B cell (primary cell): ENCODE results near the gene MAPK10. TPM values are rescaled to one million over a fixed set of nuclear protein-coding genes. Genes with fewer than 3 reads are reported as not detected.

ENCODE experiments used
- ATAC-seq: fragments of 200-7000 bp; cut with Tn5 transposase; one replicate; pipeline ENCODE4 v1.10.0; 2021; ENCODE audit warnings: low read depth, mild to moderate bottlenecking, moderate number of reproducible peaks, moderate library complexity
- CTCF ChIA-PET: fragments of 350-600 bp; sonication (Branson Sonifier 250); formaldehyde crosslinking; loops from one replicate; lab custom pipeline; 2021; ENCODE audit warnings: antibody characterized with exemption, inconsistent platforms; lab: Charles Lee
- POLR2A ChIA-PET: fragments of 350-600 bp; sonication (Branson Sonifier 250); formaldehyde crosslinking; loops from one replicate; lab custom pipeline; 2021; ENCODE audit warnings: antibody characterized with exemption; lab: Charles Lee
- DNase-seq: peaks from one replicate; pipeline ENCODE4 v3.0.0; 2013
- H2AFZ ChIP-seq: 2 replicates; pipeline ENCODE4 v1.6.1; 2012; ENCODE audit warnings: mild to moderate bottlenecking, low read depth, low read length; ENCODE audit not compliant: insufficient read depth, poor library complexity, severe bottlenecking
- H3K27ac ChIP-seq, 2 donors: 1 replicate in 1 of 2; 2 replicates in 1 of 2; pipeline ENCODE4 v1.5.1; 2012 to 2013; ENCODE audit warnings: low read length in 2 of 2, mild to moderate bottlenecking in 2 of 2, moderate library complexity in 1 of 2
- H3K27me3 ChIP-seq, 4 experiments: fragments of 200-600 bp in 1 of 4; sonication (generic) in 1 of 4; replicated peaks in 1 of 4; 1 replicate in 2 of 4; 2 replicates in 2 of 4; pipeline versions ENCODE4 v1.6.1 to v1.7.0; 2013 to 2016; ENCODE audit warnings: low read length in 3 of 4, mild to moderate bottlenecking in 2 of 4, mixed read lengths in 1 of 4, moderate library complexity in 1 of 4; ENCODE audit not compliant: insufficient read depth in 4 of 4, control insufficient read depth in 3 of 4; ENCODE audit errors: control extremely low read depth in 1 of 4
- H3K36me3 ChIP-seq, 2 experiments: replicated peaks in 1 of 2; 1 replicate in 1 of 2; 2 replicates in 1 of 2; pipeline versions ENCODE4 v1.6.1 to v1.7.1; 2013; ENCODE audit warnings: low read length in 1 of 2; ENCODE audit not compliant: insufficient read depth in 2 of 2, control insufficient read depth in 1 of 2; ENCODE audit errors: control extremely low read depth in 1 of 2, extremely low read depth in 1 of 2
- H3K4me1 ChIP-seq, 2 donors: fragments of 200-600 bp in 1 of 2; sonication (generic) in 1 of 2; 1 replicate in 1 of 2; 2 replicates in 1 of 2; pipeline versions ENCODE4 v1.5.1 to v1.6.1; 2013 to 2017; ENCODE audit warnings: low read length in 2 of 2; ENCODE audit not compliant: control insufficient read depth in 2 of 2, insufficient read depth in 2 of 2
- H3K4me2 ChIP-seq: replicated peaks from 2 replicates; pipeline ENCODE3; 2012; ENCODE audit warnings: mild to moderate bottlenecking, low read depth, low read length; ENCODE audit not compliant: poor library complexity, severe bottlenecking
- H3K4me3 ChIP-seq, 5 experiments: fragments of 200-600 bp in 1 of 5; sonication (generic) in 1 of 5; 1 replicate in 3 of 5; 2 replicates in 2 of 5; pipeline versions ENCODE4 v1.5.1 to v1.7.0; 2011 to 2016; ENCODE audit warnings: low read length in 4 of 5, mild to moderate bottlenecking in 4 of 5, low read depth in 2 of 5, control low read depth in 1 of 5, moderate library complexity in 1 of 5; ENCODE audit not compliant: insufficient read depth in 1 of 5; ENCODE audit errors: control extremely low read depth in 1 of 5, extremely low read depth in 1 of 5
- H3K79me2 ChIP-seq: fragments of 200-600 bp; sonication (generic); one replicate; pipeline ENCODE4 v1.6.0; 2016; ENCODE audit warnings: low read length; ENCODE audit not compliant: control insufficient read depth, insufficient read depth
- H3K9ac ChIP-seq: fragments of 200-600 bp; sonication (generic); 2 replicates; pipeline ENCODE4 v1.6.1; 2017; ENCODE audit warnings: mild to moderate bottlenecking, low read length, moderate library complexity
- H3K9me3 ChIP-seq, 3 donors: one replicate each; pipeline versions ENCODE4 v1.6.1 to v1.7.1; 2013; ENCODE audit warnings: low read length in 2 of 3; ENCODE audit not compliant: control insufficient read depth in 2 of 3, insufficient read depth in 1 of 3; ENCODE audit errors: control extremely low read depth in 1 of 3
- H4K20me1 ChIP-seq: 2 replicates; pipeline ENCODE4 v1.6.0; 2012; ENCODE audit warnings: mild to moderate bottlenecking, low read length; ENCODE audit not compliant: insufficient read depth, control insufficient read depth, poor library complexity, severe bottlenecking
- H3K27ac Mint-ChIP-seq: one replicate; pipeline ENCODE4 v1.8.0; 2021; ENCODE audit warnings: mixed read lengths
- H3K27me3 Mint-ChIP-seq: one replicate; pipeline ENCODE4 v1.8.0; 2021; ENCODE audit warnings: mixed read lengths
- H3K4me1 Mint-ChIP-seq: one replicate; pipeline ENCODE4 v1.8.0; 2021; ENCODE audit warnings: mixed read lengths
- H3K4me3 Mint-ChIP-seq: one replicate; pipeline ENCODE4 v1.8.0; 2021; ENCODE audit warnings: mixed read lengths
- H3K9me3 Mint-ChIP-seq: one replicate; pipeline ENCODE4 v1.8.0; 2022; ENCODE audit warnings: mixed read lengths; ENCODE audit not compliant: insufficient read depth
- EZH2 ChIP-seq: IDR thresholded peaks from 2 replicates; pipeline ENCODE4 v1.6.1; 2012; ENCODE audit warnings: borderline replicate concordance, low read depth, mild to moderate bottlenecking, moderate library complexity, low read length; ENCODE audit not compliant: insufficient read depth, poor library complexity, severe bottlenecking
- WGBS: methylation state at CpG from one replicate; pipeline ENCODE4 v1.1.5; 2013; ENCODE audit warnings: missing lambda C conversion rate; ENCODE audit not compliant: insufficient coverage; 5-methylcytosine and 5-hydroxymethylcytosine counted together
- intact Hi-C: fragments of 100-400 bp; cut with micrococcal nuclease; formaldehyde crosslinking; loops from one replicate; pipeline ENCODE4 v1.10.0; 2022
- polyA plus RNA-seq: library from polyadenylated mRNA; depleted of rRNA; stranded (reverse); fragments of >200 nt; gene quantifications from 2 replicates; pipeline ENCODE4 v1.2.3, GENCODE V29; 2012
- total RNA-seq, 2 donors: library from RNA; stranded (reverse); fragments of 120-200 nt in 1 of 2; gene quantifications; 1 replicate in 1 of 2; 2 replicates in 1 of 2; pipeline versions ENCODE4 v1.2.3 to v1.2.4, GENCODE V29; 2013 to 2022
- TF ChIP-seq, protein P1 (sequence below): fragments of 200-600 bp; IDR thresholded peaks from one replicate; pipeline ENCODE4 v1.8.0; 2022; ENCODE audit warnings: antibody characterized with exemption, mild to moderate bottlenecking

The MAPK10 gene
- total and polyA plus RNA-seq, 2 donors (not counting 1 experiment from before 2014, with no cell fraction given) = 0.03 to 3.1 TPM

DNA sequence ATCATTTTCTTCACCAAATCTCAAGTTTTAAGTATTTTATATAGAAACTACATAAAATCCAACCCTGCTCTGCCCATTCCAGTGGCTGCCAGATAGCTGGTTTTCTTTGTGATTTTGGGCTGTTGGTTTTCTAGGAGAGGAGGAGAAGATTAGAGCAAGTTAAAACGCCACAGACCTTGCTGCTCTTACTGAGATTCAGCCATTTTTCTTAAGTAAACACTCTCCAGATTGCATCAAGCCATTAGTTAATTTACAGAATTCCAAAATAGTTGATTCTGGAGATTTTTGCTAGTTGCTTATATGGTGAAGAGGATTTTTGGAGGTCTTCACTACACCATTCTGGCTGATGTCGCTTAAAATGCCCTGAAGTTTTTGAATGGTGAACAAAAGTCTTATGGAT lies 366.2 kb downstream of the MAPK10 start:
- POLR2A ChIA-PET = no interaction called here

DNA sequence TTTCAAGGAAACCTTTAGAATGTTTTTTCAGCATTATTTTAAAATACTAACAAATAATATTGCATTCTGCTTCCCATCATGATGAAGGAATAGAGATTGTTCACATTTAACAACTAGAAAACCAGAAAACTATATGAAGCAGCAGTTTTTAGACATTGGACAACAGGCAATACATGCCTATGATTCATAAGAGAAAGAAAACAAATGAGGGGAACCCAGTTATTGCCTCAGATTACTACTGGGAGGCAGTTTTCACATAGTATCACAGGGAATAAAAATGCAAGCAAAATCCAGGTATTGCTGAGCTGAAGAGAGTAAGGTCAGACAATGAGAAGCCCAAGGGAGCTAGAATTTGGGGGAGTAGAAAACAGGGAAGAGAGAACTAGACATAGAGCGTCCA lies 373.6 kb downstream of the MAPK10 start:
- Mint-ChIP-seq H3K27me3 (no peaks in the 10 kb centered on the region), H3K27ac (no peak overlapping the region), H3K4me1 (no peaks in the 10 kb centered on the region), H3K4me3 (no peak overlapping the region), H3K9me3 (no peaks in the 10 kb centered on the region)
- ChIA-PET CTCF (interaction anchor here (0.9 kb wide), 1 partner anchor 17 kb away, joined by 3 read pairs; no protein-coding TSS in a partner anchor), POLR2A (no interaction called here)
- H3K9ac ChIP-seq = no peak overlapping the region
- no peak overlapping the region for H3K4me2 ChIP-seq
- peaks cover 0 to 1% (median 0%) of the 10 kb centered on the region in 3 donors for H3K9me3 ChIP-seq
- TF ChIP-seq, protein P1, sequence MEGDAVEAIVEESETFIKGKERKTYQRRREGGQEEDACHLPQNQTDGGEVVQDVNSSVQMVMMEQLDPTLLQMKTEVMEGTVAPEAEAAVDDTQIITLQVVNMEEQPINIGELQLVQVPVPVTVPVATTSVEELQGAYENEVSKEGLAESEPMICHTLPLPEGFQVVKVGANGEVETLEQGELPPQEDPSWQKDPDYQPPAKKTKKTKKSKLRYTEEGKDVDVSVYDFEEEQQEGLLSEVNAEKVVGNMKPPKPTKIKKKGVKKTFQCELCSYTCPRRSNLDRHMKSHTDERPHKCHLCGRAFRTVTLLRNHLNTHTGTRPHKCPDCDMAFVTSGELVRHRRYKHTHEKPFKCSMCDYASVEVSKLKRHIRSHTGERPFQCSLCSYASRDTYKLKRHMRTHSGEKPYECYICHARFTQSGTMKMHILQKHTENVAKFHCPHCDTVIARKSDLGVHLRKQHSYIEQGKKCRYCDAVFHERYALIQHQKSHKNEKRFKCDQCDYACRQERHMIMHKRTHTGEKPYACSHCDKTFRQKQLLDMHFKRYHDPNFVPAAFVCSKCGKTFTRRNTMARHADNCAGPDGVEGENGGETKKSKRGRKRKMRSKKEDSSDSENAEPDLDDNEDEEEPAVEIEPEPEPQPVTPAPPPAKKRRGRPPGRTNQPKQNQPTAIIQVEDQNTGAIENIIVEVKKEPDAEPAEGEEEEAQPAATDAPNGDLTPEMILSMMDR = no peak
- no peak for TF ChIP-seq EZH2
- DNase-seq = no peak
- no peak overlapping the region for H3K4me3 ChIP-seq
- 100% methylated on average over 1 of the region's 1 CpG for WGBS
- no peak for ATAC-seq
- H3K4me1 ChIP-seq = no peaks in the 10 kb centered on the region
- H4K20me1 ChIP-seq = no peaks in the 10 kb centered on the region
- H2AFZ ChIP-seq = no peak overlapping the region
- H3K79me2 ChIP-seq = no peaks in the 10 kb centered on the region
- no peak overlapping the region for H3K27ac ChIP-seq
- H3K36me3 ChIP-seq = peaks cover 27 to 36% of the 10 kb centered on the region in 2 experiments
- H3K27me3 ChIP-seq = no peaks in the 10 kb centered on the region
- intact Hi-C loops = no loop called here

More for the DNA sequence above, 366.2 kb downstream of the MAPK10 start:
- Mint-ChIP-seq H3K9me3 (no peaks in the 10 kb centered on the region), H3K4me1 (no peaks in the 10 kb centered on the region), H3K4me3 (no peak overlapping the region), H3K27ac (no peak overlapping the region), H3K27me3 (no peaks in the 10 kb centered on the region)
- no peak for TF ChIP-seq EZH2
- TF ChIP-seq, protein P1 = no peak
- Histone ChIP-seq H3K4me1 (no peaks in the 10 kb centered on the region), H3K9me3 (no peaks in the 10 kb centered on the region), H3K27ac (no peak overlapping the region), H3K27me3 (no peaks in the 10 kb centered on the region), H3K4me2 (no peak overlapping the region), H3K9ac (no peak overlapping the region), H3K79me2 (no peaks in the 10 kb centered on the region), H4K20me1 (no peaks in the 10 kb centered on the region), H2AFZ (no peak overlapping the region), H3K4me3 (no peak overlapping the region), H3K36me3 (peaks cover 11 to 43% of the 10 kb centered on the region in 2 experiments)
- DNase-seq (no peak), ATAC-seq (no peak)
- CTCF ChIA-PET = interaction anchor here (1.3 kb wide), 1 partner anchor 24 kb away, joined by 3 read pairs; no protein-coding TSS in a partner anchor
- intact Hi-C loops = no loop called here
- no CpG with 5 or more reads among the region's 2 CpGs for WGBS
